ENCODE results near the gene PSMF1. TPM values are rescaled to one million over a fixed set of nuclear protein-coding genes. Genes with fewer than 3 reads are reported as not detected.

The PSMF1 gene
- polyA plus RNA-seq, 1 donor from 2014 or later: 236 TPM

DNA sequence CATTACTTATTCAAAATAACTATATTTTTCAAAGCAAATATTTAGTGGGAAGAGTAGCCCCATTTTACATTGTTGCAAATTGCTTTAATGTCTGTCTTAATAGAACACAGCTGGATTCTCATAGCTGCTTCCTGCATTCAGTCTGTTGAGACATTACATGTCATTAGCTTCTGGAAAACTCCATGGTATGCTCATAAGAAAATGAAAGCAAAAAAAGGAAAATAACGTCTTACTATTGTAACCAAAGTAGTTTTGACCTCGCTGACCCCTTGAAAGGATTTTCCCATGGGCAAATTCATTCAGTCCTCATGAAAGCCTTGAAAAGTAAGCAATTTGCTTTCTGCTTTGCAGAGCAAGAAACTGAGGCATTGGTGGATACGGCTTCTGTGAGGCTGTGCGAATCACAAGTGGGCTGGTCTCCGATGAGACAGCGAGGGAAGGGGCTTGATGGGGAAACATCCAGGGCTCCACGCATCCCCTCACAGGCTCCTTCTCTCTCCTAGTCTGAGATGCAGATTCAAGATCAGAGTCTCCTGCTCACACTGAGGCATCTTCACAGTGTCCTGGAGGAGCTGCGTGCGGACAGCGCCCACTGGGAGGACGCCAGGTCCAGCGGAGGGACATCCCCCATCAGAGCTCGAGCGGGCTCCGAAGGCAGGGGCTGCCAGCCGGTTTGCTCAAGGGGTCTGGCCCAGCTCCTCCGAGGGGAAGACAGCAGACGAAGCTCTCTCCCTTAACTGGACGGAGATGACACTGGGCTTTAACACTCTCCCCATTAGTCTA, 88.2 kb downstream of the PSMF1 start:
- Histone ChIP-seq H3K9ac (ENCODE audit: low read length) (no peak overlapping the region), H3K27ac (ENCODE audit: low read length) (no peak overlapping the region), H3K4me2 (ENCODE audit: low read length) (no peak overlapping the region), H3F3A (ENCODE audit: insufficient read depth, low read length, poor library complexity, severe bottlenecking) (no peaks in the 10 kb centered on the region), H3K9me2 (ENCODE audit: insufficient read depth, low read length) (no peaks in the 10 kb centered on the region), H3K9me3 (ENCODE audit: low read length) (no peaks in the 10 kb centered on the region), H3K4me3 (ENCODE audit: low read length) (no peak overlapping the region), H3K79me2 (replicated peaks; ENCODE audit: insufficient read depth, low read length) (no peaks in the 10 kb centered on the region), H2AFZ (ENCODE audit: low read depth, low read length) (no peak overlapping the region), H3K36me3 (ENCODE audit: insufficient read depth, low read length) (no peaks in the 10 kb centered on the region), H3K27me3 (ENCODE audit: insufficient read depth, low read depth, low read length) (no peaks in the 10 kb centered on the region), H4K20me1 (ENCODE audit: insufficient read depth) (no peaks in the 10 kb centered on the region)
- TF ChIP-seq EP300 (conservative IDR thresholded peaks at IDR 0.05; ENCODE audit: poor library complexity, severe bottlenecking): no peak
- TF ChIP-seq, protein P1, sequence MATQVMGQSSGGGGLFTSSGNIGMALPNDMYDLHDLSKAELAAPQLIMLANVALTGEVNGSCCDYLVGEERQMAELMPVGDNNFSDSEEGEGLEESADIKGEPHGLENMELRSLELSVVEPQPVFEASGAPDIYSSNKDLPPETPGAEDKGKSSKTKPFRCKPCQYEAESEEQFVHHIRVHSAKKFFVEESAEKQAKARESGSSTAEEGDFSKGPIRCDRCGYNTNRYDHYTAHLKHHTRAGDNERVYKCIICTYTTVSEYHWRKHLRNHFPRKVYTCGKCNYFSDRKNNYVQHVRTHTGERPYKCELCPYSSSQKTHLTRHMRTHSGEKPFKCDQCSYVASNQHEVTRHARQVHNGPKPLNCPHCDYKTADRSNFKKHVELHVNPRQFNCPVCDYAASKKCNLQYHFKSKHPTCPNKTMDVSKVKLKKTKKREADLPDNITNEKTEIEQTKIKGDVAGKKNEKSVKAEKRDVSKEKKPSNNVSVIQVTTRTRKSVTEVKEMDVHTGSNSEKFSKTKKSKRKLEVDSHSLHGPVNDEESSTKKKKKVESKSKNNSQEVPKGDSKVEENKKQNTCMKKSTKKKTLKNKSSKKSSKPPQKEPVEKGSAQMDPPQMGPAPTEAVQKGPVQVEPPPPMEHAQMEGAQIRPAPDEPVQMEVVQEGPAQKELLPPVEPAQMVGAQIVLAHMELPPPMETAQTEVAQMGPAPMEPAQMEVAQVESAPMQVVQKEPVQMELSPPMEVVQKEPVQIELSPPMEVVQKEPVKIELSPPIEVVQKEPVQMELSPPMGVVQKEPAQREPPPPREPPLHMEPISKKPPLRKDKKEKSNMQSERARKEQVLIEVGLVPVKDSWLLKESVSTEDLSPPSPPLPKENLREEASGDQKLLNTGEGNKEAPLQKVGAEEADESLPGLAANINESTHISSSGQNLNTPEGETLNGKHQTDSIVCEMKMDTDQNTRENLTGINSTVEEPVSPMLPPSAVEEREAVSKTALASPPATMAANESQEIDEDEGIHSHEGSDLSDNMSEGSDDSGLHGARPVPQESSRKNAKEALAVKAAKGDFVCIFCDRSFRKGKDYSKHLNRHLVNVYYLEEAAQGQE (IDR thresholded peaks at IDR 0.05; ENCODE audit: borderline replicate concordance): no peak
- no peak for TF ChIP-seq SMC3 (conservative IDR thresholded peaks at IDR 0.05; ENCODE audit: poor library complexity)
- TF ChIP-seq EZH2 (IDR thresholded peaks at IDR 0.05; ENCODE audit: borderline replicate concordance, insufficient read depth, low read length, poor library complexity, severe bottlenecking): no peak
- TF ChIP-seq RAD21 (conservative IDR thresholded peaks at IDR 0.05): no peak
- TF ChIP-seq TAF1 (IDR thresholded peaks at IDR 0.05; ENCODE audit: low read depth): no peak
- TF ChIP-seq, protein P2, sequence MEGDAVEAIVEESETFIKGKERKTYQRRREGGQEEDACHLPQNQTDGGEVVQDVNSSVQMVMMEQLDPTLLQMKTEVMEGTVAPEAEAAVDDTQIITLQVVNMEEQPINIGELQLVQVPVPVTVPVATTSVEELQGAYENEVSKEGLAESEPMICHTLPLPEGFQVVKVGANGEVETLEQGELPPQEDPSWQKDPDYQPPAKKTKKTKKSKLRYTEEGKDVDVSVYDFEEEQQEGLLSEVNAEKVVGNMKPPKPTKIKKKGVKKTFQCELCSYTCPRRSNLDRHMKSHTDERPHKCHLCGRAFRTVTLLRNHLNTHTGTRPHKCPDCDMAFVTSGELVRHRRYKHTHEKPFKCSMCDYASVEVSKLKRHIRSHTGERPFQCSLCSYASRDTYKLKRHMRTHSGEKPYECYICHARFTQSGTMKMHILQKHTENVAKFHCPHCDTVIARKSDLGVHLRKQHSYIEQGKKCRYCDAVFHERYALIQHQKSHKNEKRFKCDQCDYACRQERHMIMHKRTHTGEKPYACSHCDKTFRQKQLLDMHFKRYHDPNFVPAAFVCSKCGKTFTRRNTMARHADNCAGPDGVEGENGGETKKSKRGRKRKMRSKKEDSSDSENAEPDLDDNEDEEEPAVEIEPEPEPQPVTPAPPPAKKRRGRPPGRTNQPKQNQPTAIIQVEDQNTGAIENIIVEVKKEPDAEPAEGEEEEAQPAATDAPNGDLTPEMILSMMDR (IDR thresholded peaks at IDR 0.05; ENCODE audit: poor library complexity, severe bottlenecking): no peak
- no peak for TF ChIP-seq POLR2AphosphoS5 (IDR thresholded peaks at IDR 0.05)
- TF ChIP-seq MXI1 (conservative IDR thresholded peaks at IDR 0.05; ENCODE audit: poor library complexity, severe bottlenecking): no peak

DNA sequence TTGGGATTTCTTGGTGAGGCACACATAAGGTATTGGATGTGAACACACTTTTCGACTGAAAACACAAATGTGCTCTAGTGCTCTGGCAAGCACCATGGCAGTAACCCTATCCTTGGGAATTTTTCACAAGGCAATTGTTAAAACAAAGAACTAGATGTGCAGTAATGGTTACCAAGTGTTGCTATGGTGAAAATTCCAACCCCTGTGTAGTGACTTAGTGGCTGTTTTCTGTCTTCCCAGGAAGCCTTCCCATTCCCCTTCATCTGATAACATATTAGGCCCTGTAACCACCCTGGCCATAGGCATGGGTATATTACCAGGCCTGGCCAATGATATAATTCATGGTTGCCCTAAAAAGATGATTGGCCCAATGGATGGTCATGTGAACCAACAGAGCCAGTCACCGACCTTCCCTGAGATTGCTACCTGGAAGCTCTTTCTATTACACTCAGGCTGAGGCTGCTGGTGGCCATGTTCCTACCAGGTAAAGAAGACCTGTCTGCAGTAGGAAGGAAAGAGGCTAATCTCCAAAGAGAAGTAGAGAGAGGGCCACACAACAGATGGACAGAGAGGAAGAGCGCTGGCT, 89.0 kb downstream of the PSMF1 start:
- no peaks in the 10 kb centered on the region for H3F3A ChIP-seq (ENCODE audit: insufficient read depth, low read length, poor library complexity, severe bottlenecking)
- no peaks in the 10 kb centered on the region for H3K9me3 ChIP-seq (ENCODE audit: low read length)
- no peaks in the 10 kb centered on the region for H3K79me2 ChIP-seq (replicated peaks; ENCODE audit: insufficient read depth, low read length)
- no peak overlapping the region for H2AFZ ChIP-seq (ENCODE audit: low read depth, low read length)
- no peaks in the 10 kb centered on the region for H3K9me2 ChIP-seq (ENCODE audit: insufficient read depth, low read length)
- no peak overlapping the region for H3K27ac ChIP-seq (ENCODE audit: low read length)
- TF ChIP-seq TAF1 (IDR thresholded peaks at IDR 0.05; ENCODE audit: low read depth) (no peak), MXI1 (conservative IDR thresholded peaks at IDR 0.05; ENCODE audit: poor library complexity, severe bottlenecking) (no peak), POLR2AphosphoS5 (IDR thresholded peaks at IDR 0.05) (no peak), RAD21 (conservative IDR thresholded peaks at IDR 0.05) (no peak), EP300 (conservative IDR thresholded peaks at IDR 0.05; ENCODE audit: poor library complexity, severe bottlenecking) (no peak), EZH2 (IDR thresholded peaks at IDR 0.05; ENCODE audit: borderline replicate concordance, insufficient read depth, low read length, poor library complexity, severe bottlenecking) (no peak), SMC3 (conservative IDR thresholded peaks at IDR 0.05; ENCODE audit: poor library complexity) (no peak)
- TF ChIP-seq, protein P2 (IDR thresholded peaks at IDR 0.05; ENCODE audit: poor library complexity, severe bottlenecking): no peak
- TF ChIP-seq, protein P1 (IDR thresholded peaks at IDR 0.05; ENCODE audit: borderline replicate concordance): no peak
- no peak overlapping the region for H3K4me3 ChIP-seq (ENCODE audit: low read length)
- H3K27me3 ChIP-seq (ENCODE audit: insufficient read depth, low read depth, low read length): no peaks in the 10 kb centered on the region
- no peaks in the 10 kb centered on the region for H3K36me3 ChIP-seq (ENCODE audit: insufficient read depth, low read length)
- no peaks in the 10 kb centered on the region for H4K20me1 ChIP-seq (ENCODE audit: insufficient read depth)
- H3K4me2 ChIP-seq (ENCODE audit: low read length): no peak overlapping the region
- no peak overlapping the region for H3K9ac ChIP-seq (ENCODE audit: low read length)
